RWPE2 (cell line): Measurements from ENCODE around the gene KCNK1.
"Not testable (repeated sequence)": the region's sequence is repeated elsewhere in the genome, so short reads cannot be mapped to it uniquely, and the experiment has no call there.

Experiments
- ATAC-seq: fragments of 200-7000 bp; cut with Tn5 transposase; 3 replicates; pipeline ENCODE4 v1.9.1; 2021; ENCODE audit warnings: low read depth
- DNase-seq: peaks from one replicate; pipeline ENCODE4 v3.0.0-alpha.2; 2020; ENCODE audit warnings: low spot score
- H3K27ac ChIP-seq: fragments of 450-650 bp; 2 replicates; pipeline ENCODE4 v1.5.1; 2017; ENCODE audit warnings: mild to moderate bottlenecking; ENCODE audit not compliant: poor library complexity, severe bottlenecking
- H3K27me3 ChIP-seq: fragments of 250-450 bp; sonication (Bioruptor Pico); 2 replicates; pipeline ENCODE4 v1.5.1; 2021; ENCODE audit warnings: mild to moderate bottlenecking, moderate library complexity; ENCODE audit not compliant: insufficient read depth, poor library complexity, severe bottlenecking
- H3K36me3 ChIP-seq: fragments of 250-450 bp; sonication (Bioruptor Pico); 2 replicates; pipeline ENCODE4 v1.5.1; 2020; ENCODE audit warnings: low read depth, mild to moderate bottlenecking, moderate library complexity
- H3K4me1 ChIP-seq: fragments of 250-450 bp; sonication (Bioruptor Pico); 2 replicates; pipeline ENCODE4 v1.5.1; 2021; ENCODE audit warnings: mild to moderate bottlenecking, moderate library complexity; ENCODE audit not compliant: insufficient read depth, poor library complexity, severe bottlenecking
- H3K4me3 ChIP-seq: fragments of 250-450 bp; sonication (Bioruptor Pico); 2 replicates; pipeline ENCODE4 v1.5.1; 2021; ENCODE audit warnings: mild to moderate bottlenecking, moderate library complexity; ENCODE audit not compliant: severe bottlenecking
- H3K9me3 ChIP-seq: fragments of 250-450 bp; sonication (Bioruptor Pico); 2 replicates; pipeline ENCODE4 v1.5.1; 2021; ENCODE audit warnings: mild to moderate bottlenecking, moderate library complexity; ENCODE audit not compliant: severe bottlenecking
- TF ChIP-seq, protein P1 (sequence below): fragments of 450-650 bp; IDR thresholded peaks from one replicate; pipeline ENCODE4 v1.5.1; 2017; ENCODE audit warnings: mild to moderate bottlenecking, moderate library complexity; ENCODE audit not compliant: poor library complexity, severe bottlenecking

KCNK1 gene

DNA sequence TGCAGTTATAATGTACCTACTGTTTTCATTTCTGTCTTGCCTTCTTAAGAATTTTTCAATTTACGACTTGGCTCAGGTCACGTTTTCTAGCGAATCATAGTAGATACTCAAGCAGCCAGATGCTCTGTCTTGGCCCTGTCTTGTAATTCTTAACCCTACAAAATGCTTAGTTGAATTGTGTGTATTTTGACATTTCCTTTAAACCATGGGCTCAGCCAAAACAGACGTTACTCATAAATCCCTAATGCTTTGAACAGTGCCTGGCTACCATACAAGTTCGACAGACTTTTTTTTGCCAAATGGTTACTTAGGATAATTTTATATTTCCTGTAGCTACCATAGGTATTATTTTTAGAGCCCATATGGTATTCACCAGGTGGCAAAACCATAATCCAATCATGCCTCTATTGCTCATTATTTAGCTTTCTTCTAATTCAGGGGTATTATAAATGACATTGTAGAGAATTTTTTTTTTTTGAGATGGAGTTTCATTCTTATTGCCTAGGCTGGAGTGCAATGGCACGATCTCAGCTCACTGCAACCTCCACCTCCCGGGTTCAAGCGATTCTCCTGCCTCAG lies 54.3 kb downstream of the KCNK1 start:
- H3K36me3 ChIP-seq, result peaks cover 8% of the 10 kb centered on the region; the same call in 1 of the 2 replicates
- ATAC-seq, result no peak
- H3K4me3 ChIP-seq, result no peak overlapping the region
- H3K4me1 ChIP-seq, result peaks cover 19% of the 10 kb centered on the region
- no peaks in the 10 kb centered on the region for H3K9me3 ChIP-seq
- DNase-seq, result no peak
- H3K27me3 ChIP-seq, result no peaks in the 10 kb centered on the region
- TF ChIP-seq, protein P1, sequence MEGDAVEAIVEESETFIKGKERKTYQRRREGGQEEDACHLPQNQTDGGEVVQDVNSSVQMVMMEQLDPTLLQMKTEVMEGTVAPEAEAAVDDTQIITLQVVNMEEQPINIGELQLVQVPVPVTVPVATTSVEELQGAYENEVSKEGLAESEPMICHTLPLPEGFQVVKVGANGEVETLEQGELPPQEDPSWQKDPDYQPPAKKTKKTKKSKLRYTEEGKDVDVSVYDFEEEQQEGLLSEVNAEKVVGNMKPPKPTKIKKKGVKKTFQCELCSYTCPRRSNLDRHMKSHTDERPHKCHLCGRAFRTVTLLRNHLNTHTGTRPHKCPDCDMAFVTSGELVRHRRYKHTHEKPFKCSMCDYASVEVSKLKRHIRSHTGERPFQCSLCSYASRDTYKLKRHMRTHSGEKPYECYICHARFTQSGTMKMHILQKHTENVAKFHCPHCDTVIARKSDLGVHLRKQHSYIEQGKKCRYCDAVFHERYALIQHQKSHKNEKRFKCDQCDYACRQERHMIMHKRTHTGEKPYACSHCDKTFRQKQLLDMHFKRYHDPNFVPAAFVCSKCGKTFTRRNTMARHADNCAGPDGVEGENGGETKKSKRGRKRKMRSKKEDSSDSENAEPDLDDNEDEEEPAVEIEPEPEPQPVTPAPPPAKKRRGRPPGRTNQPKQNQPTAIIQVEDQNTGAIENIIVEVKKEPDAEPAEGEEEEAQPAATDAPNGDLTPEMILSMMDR, result no peak
- no peak overlapping the region for H3K27ac ChIP-seq

DNA sequence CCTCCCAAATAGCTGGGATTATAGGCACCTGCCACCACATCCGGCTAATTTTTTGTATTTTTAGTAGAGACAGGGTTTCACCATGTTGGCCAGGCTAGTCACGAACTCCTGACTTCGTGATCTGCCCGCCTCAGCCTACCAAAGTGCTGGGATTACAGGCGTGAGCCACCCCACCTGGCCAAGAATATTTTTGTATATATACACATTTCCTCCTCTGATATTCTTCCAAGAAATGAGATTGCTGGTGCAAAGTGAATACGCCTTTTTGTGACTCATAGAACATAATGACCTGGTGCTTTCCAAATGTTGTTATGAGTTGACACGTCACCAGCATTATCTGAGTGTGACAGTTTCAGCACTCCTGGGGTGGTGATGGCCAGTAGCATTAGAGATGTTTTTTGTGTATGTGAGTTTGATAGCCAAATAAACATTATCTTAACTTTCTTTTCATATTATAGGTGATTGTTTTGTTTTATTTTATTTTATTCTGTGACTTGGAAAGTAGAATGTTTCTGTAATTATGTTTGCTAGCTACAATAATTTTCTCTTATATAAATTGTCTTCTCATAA lies 54.9 kb downstream of the KCNK1 start:
- DNase-seq, result no peak

DNA sequence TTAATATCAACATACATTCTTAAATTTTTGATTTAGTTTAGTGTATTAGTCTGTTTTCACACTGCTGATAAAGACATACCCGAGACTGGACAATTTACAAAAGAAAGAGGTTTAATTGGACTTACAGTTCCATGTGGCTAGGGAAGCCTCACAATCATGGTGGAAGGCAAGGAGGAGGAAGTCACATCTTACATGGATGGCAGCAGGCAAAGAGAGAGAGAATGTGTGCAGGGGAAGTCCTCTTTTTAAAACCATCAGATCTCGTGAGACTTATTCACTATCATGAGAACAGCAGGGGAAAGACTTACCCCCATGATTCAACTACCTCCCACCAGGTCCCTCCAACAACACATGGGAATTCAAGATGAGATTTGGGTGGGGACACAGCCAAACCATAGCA lies 56.5 kb downstream of the KCNK1 start:
- H3K9me3 ChIP-seq, H3K36me3 ChIP-seq, H3K27ac ChIP-seq, H3K27me3 ChIP-seq, DNase-seq, H3K4me1 ChIP-seq, H3K4me3 ChIP-seq, ATAC-seq: not testable (repeated sequence)

More for the DNA sequence above, 54.9 kb downstream of the KCNK1 start:
- H3K4me3 ChIP-seq, result no peak overlapping the region
- TF ChIP-seq, protein P1, result no peak
- H3K36me3 ChIP-seq, result peaks cover 8% of the 10 kb centered on the region; the same call in 1 of the 2 replicates
- no peaks in the 10 kb centered on the region for H3K9me3 ChIP-seq
- no peaks in the 10 kb centered on the region for H3K27me3 ChIP-seq
- H3K4me1 ChIP-seq, result peaks cover 19% of the 10 kb centered on the region
- peak; percentile 52; the same call in 1 of the 3 replicates for ATAC-seq
- H3K27ac ChIP-seq, result no peak overlapping the region

DNA sequence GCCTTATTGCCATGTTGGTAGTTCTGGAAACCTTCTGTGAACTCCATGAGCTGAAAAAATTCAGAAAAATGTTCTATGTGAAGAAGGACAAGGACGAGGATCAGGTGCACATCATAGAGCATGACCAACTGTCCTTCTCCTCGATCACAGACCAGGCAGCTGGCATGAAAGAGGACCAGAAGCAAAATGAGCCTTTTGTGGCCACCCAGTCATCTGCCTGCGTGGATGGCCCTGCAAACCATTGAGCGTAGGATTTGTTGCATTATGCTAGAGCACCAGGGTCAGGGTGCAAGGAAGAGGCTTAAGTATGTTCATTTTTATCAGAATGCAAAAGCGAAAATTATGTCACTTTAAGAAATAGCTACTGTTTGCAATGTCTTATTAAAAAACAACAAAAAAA lies 57.4 kb downstream of the KCNK1 start:
- H3K4me1 ChIP-seq, result peaks cover 10% of the 10 kb centered on the region
- H3K36me3 ChIP-seq, result peaks cover 8% of the 10 kb centered on the region; the same call in 1 of the 2 replicates
- H3K9me3 ChIP-seq, result no peaks in the 10 kb centered on the region
- H3K27me3 ChIP-seq, result no peaks in the 10 kb centered on the region
- DNase-seq (no peak), ATAC-seq (no peak)
- H3K4me3 ChIP-seq, result no peak overlapping the region
- TF ChIP-seq, protein P1, result no peak
- H3K27ac ChIP-seq, result no peak overlapping the region

DNA sequence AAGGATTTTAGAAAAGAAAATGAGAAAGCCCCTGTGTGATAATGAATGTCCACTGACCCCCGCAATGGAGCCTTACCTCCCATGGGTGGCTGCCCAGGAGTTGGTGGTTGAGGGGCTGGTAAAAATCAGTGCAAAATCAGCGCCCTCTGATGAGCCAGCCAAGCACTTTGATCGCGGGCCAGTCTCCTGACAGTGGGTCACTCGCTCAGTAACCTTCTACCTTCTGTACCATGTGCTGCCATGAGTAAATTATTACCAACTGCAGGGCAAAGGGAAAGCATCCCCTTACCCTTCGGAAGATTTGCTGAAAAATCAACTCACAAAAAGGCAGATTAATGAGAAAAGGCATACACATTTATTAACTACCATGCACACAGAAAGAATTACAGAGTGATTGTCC lies 58.8 kb downstream of the KCNK1 start:
- DNase-seq (no peak), ATAC-seq (no peak)
- Histone ChIP-seq H3K9me3 (no peaks in the 10 kb centered on the region), H3K36me3 (no peaks in the 10 kb centered on the region), H3K27ac (no peak overlapping the region), H3K4me3 (no peak overlapping the region), H3K27me3 (no peaks in the 10 kb centered on the region), H3K4me1 (peaks cover 10% of the 10 kb centered on the region)
- TF ChIP-seq, protein P1, result no peak
